Hepatocyte (in vitro differentiated cells): ENCODE measurements around the gene SLC9A8.

Experiments
- CTCF ChIP-seq: fragments of 200-600 bp; sonication (generic); IDR thresholded peaks from 2 replicates; pipeline ENCODE4 v1.5.1; 2016; ENCODE audit warnings: antibody characterized with exemption, mild to moderate bottlenecking; ENCODE audit not compliant: poor library complexity
- EZH2 ChIP-seq: fragments of 200-600 bp; sonication (generic); IDR thresholded peaks from 2 replicates; pipeline ENCODE4 v1.6.1; 2016; ENCODE audit warnings: antibody characterized with exemption, mild to moderate bottlenecking, borderline replicate concordance
- EZH2phosphoT487 ChIP-seq: fragments of 200-600 bp; sonication (generic); IDR thresholded peaks from one replicate; pipeline ENCODE4 v1.6.1; 2018; ENCODE audit warnings: antibody characterized with exemption, mild to moderate bottlenecking, low read depth, moderate library complexity; ENCODE audit not compliant: unreplicated experiment, severe bottlenecking

DNA sequence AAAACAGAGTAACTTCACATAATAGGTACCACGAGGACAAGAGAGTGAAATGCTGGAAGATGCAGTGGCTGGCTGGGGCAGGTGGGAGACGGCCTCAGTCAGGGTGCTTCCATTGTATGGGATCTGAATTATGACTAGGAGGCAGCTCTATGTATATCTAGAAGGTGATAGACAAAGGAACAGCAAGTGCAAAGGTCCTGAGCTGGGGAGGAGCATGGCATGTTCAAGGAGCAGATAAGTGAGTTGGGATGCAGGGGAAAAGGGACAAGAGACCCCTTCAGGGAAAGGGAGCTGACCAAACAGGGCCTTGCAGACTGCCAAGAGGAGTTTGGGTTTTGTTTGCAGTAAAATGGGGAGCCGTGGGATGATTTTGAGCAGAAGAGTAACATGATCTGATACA, 8.3 kb upstream of the SLC9A8 start:
- TF ChIP-seq CTCF = no peak
- TF ChIP-seq EZH2phosphoT487 = no peak
- TF ChIP-seq EZH2 = no peak
